Fibroblast of the aortic adventitia (primary cell): ENCODE measurements around the gene HTRA3. TPM values are rescaled to one million over a fixed set of nuclear protein-coding genes. Genes with fewer than 3 reads are reported as not detected.
A peak's percentile ranks its signal among the peaks of the same experiment; 100 is the strongest.

ENCODE experiments used
- DNase-seq: peaks from one replicate; pipeline ENCODE4 v3.0.0-alpha.2; 2010; ENCODE audit warnings: low read depth
- H3K4me3 ChIP-seq: 2 replicates; pipeline ENCODE4 v1.5.1; 2011; ENCODE audit warnings: low read depth, mild to moderate bottlenecking, control low read depth, low read length, moderate library complexity
- total RNA-seq: library from RNA; depleted of rRNA; stranded (reverse); fragments of >200 nt; gene quantifications from 2 replicates; pipeline ENCODE4 v1.2.3, GENCODE V29; 2012; ENCODE audit warnings: low replicate concordance
- TF ChIP-seq, protein P1 (sequence below): IDR thresholded peaks from 2 replicates; pipeline ENCODE4 v1.5.1; 2011; ENCODE audit warnings: mild to moderate bottlenecking, low read length, control low read depth, inconsistent platforms; ENCODE audit not compliant: insufficient read depth

Gene HTRA3
- total RNA-seq, 1 donor = 7.6 TPM

DNA sequence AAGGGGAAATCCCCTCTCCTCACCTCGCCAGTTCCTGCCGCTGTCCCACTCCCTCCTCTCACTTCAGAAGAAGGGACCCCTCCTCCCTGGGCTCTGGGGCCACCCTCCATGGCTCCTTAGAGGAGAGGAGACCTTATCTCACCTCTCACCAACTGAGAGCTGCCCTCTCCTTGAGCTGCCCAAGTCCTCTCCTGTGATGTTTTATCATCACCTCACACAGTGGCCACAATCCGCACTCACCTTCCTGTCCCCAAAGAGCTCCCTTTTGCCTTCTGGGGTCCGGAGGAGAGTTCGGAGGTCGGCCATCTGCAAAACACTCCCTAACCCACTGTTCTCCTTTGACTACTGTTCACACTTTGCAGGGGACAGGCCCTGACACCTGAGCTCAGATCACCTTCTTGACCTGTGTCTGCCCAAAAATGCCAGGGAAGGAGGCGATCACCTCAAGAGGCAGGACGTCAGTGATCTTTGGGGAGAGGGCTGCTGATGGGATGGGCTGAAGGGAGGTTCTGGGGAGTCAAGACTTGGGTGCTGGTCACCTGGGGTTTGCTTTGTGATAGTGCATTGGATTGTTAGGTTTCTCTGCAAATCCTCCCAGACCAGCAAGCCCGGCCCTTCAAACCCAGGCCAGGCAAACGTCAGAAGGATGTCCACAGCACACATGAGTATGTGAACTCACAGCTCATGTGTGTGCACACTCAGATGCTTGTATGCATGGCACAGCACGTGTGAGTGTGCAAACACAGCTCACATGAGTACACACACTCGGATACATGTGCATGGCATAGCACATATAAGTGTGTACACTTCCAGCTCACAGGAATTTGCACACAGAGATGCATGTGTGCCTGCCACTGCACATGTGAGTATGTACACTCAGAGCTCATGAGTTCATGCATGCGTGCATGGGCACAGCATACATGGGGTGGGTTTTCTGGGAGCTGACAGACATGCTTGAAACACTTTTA is 41.8 kb downstream of the HTRA3 start:
- TF ChIP-seq, protein P1, sequence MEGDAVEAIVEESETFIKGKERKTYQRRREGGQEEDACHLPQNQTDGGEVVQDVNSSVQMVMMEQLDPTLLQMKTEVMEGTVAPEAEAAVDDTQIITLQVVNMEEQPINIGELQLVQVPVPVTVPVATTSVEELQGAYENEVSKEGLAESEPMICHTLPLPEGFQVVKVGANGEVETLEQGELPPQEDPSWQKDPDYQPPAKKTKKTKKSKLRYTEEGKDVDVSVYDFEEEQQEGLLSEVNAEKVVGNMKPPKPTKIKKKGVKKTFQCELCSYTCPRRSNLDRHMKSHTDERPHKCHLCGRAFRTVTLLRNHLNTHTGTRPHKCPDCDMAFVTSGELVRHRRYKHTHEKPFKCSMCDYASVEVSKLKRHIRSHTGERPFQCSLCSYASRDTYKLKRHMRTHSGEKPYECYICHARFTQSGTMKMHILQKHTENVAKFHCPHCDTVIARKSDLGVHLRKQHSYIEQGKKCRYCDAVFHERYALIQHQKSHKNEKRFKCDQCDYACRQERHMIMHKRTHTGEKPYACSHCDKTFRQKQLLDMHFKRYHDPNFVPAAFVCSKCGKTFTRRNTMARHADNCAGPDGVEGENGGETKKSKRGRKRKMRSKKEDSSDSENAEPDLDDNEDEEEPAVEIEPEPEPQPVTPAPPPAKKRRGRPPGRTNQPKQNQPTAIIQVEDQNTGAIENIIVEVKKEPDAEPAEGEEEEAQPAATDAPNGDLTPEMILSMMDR = no peak
- DNase-seq = no peak
- no peak overlapping the region for H3K4me3 ChIP-seq

DNA sequence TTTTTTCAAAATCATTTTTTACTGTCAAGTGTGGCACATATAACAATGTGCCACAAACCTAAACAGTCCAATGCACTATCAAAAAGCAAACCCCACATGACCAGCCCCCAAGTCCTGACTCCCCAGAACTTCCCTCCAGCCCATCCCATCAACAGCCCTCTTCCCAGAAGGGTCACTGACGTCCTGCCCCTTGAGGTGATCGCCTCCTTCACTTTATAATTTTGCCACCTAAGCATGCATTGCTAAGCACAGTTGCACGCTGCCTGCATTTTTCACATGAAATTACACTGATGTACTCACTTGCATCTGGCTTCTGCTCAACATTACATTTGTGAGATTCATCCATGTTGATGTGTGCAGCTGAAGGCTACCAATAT is 42.5 kb downstream of the HTRA3 start:
- TF ChIP-seq, protein P1 = no peak

DNA sequence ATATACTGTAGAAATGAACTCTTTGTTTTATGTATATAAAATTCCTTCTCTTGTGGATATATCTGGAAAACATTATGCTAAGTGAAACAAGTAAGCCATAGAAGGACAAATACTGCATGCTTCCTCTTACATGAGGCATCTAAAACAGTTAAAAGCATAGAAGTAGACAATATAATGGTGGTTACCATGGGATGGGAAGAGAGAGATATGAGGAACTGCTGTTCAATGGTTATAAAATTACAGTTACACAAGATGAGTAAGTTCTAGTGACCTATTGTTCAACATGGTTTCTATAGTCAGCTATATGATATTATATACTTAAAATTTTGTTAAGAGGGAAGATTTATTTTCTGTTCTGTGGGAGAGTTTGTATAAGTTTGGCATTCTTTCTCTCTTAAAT is 43.4 kb downstream of the HTRA3 start:
- H3K4me3 ChIP-seq = no peak overlapping the region
- no peak for DNase-seq
- TF ChIP-seq, protein P1 = no peak

More for the DNA sequence above, 42.5 kb downstream of the HTRA3 start:
- no peak for DNase-seq
- H3K4me3 ChIP-seq = no peak overlapping the region

DNA sequence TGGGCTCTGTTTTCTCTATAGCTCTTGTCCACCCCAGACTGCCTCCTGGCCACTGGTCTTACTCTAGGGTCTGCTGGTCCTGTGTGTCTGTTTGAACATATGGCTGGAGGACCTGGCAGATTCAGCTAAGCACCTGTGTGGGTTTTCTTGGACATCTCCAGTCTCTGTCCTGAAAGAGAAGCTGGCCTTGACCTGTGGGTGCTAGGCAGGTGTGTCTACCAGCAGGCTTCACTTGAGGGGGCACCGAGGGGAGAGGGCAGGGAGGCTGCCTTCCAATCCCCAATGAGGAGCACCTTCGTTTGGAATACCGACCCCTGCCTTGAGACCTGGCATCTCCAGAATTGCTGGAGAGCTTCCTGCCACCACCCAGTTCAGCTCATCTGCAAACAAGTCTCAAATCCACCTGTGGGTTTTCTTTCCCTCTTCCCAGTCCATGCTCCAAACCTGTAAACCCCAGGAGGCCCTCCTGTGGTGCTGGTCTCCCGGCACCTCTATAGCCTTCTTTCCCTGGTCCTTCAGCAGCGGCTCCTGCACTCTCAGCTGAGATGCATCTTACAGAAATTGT is 45.2 kb downstream of the HTRA3 start:
- TF ChIP-seq, protein P1 = no peak
- H3K4me3 ChIP-seq = no peak overlapping the region
- no peak for DNase-seq

DNA sequence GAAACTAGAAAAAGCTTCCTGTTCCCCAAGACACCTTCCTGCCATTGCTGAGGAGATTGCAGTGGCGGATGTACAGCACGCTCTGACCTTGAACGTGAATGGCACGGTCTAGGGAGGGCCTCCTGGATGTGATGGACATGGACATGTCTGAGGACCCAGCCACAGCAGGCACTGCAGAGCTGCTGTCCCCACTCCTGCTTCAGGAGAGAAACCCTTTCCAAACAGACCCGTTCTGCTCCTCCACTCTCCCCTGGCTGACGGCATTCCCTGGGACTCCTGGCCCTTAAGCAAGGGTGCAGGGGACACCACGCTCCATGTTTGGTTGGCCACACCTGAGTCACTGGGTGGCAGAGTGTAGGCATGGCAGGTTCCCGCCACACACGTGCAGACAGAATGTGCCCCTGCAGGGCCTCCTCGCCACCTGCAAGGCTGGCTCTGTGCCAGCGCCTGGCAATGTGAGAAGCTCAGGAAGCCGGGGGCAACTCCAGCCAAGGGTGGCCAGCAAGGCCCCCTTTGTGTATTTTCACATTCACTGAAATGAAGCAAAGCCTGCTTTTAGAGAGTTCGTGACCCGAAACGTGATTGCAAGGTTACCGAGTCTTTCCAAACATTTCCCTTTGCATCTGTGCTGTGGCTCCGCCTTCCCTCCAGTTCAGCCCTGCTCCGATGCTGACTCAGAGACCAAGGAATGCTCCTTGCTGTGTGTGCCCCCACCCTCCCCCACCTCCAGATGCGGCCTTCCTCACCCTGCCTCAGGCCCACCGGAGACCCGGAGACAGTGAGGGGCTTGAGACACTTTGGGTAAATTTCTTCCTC is 46.1 kb downstream of the HTRA3 start:
- TF ChIP-seq, protein P1 = no peak
- no peak overlapping the region for H3K4me3 ChIP-seq
- peak; percentile 80 for DNase-seq

DNA sequence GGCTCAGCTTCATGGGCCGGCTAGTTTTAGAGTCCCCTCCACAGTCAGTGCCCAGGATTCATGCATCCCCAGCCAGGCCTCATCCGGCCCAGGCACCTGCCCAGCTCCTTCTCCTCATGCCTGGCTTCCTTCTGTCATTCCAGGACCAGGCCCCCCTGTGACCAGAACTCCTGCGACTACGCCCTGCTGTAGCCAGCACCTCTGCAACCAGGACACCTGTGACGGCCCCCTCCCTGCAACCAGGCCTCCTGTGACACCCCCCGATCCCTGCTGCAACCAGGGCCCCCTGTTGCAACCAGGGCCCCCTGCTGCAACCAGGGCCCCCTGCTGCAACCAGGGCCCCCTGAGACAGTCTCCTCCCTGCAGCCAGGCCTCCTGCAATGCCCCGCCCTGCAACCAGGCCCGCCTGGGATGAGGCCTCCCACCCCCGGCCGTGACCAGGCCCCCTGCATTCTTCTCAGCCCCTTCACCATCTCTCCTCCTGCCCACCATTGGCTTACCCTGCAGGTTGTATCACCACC is 46.8 kb downstream of the HTRA3 start:
- H3K4me3 ChIP-seq = no peak overlapping the region
- DNase-seq = no peak
- TF ChIP-seq, protein P1 = no peak
